ENCODE measurements around the gene NEUROG2.

GRCh38 chr4:112557676-112558411, 41.9 kb upstream of the NEUROG2 start:
- TF ChIP-seq NFIC (IDR thresholded peaks at IDR 0.05) (no peak), EGR1 (IDR thresholded peaks at IDR 0.05) (no peak), CEBPB (IDR thresholded peaks at IDR 0.05) (no peak)

All from Ishikawa (cell line).